DMS53 (cell line): ENCODE data around the gene PSME3IP1.
"Not testable (repeated sequence)": the region's sequence is repeated elsewhere in the genome, so short reads cannot be mapped to it uniquely, and the experiment has no call there.

Experiments used
- DNase-seq: peaks from one replicate; lab custom pipeline; 2025; lab: John Stamatoyannopoulos, UW

Gene PSME3IP1

DNA sequence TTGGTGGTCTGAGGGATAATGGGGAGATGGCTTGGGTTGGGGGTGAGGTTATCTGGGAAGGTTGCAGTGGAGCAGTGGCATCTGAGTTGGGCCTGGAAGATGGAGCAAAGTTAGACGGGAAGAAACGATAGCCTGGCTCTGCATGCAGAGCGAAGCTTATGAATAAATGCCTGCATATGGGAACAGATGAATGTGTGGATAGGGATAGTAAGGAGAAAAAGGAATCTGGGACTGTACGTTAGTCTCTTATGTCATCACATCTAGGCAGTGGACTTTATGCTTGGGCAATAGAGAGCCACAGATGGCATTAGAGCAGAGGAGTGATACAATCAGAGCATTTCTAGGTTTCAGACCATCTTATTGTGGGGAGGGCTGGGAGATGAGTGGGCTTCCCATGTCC is 60.5 kb downstream of the PSME3IP1 start:
- no peak for DNase-seq

- DNase-seq: no peak
These were observed 61.7 kb downstream of the PSME3IP1 start for GRCh38 chr16:57123974-57124674.

- DNase-seq: no peak
These were observed 62.4 kb downstream of the PSME3IP1 start for GRCh38 chr16:57123216-57123973.

DNA sequence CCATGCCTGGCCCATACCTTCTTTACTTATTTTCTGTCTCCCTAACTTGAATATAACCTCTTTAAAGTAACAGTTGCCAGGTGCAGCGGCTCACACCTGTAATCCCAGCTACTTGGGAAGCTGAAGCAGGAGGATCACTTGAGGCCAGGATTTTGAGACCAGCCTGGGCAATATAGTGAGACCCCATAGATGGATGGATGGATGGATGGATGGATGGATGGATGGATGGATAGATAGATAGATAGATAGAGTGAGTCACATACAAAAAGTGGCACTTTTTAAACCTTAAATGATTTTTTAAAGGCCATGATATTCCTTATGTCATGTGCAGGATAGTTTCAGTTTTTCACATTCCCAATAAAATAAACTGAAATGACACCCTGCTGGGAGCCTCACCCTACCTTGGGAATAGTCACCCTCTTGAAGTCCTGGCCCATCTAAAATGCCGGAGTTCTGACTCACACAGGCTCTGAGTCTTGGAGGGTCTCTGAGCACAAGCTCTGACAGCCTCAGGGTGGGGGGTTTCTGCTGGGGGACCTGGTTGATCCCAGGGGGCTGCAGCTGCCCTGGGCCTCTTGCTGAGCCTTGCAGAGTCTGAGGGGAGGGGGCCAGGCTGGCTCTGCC is 67.3 kb downstream of the PSME3IP1 start:
- DNase-seq: no peak

- DNase-seq: no peak
These were observed 70.2 kb downstream of the PSME3IP1 start for GRCh38 chr16:57115514-57116182.

DNA sequence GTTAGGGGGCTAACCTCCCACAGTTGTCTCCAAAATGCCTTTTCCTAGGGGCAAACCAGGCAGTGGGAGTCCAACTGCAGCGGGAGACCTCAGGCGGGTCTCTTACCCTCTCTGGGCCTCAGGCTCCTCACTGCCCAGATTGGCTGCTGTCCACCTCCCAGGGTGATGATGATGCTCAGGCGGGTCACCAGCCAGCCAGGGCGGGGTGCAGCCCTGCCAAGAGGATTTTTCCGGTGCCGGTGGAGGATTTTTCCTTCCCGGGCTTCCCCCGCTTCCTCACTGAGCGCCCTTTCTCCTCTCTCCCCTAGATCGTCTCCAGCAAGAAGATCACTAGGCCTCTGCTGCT is 70.7 kb downstream of the PSME3IP1 start:
- DNase-seq: no peak

DNA sequence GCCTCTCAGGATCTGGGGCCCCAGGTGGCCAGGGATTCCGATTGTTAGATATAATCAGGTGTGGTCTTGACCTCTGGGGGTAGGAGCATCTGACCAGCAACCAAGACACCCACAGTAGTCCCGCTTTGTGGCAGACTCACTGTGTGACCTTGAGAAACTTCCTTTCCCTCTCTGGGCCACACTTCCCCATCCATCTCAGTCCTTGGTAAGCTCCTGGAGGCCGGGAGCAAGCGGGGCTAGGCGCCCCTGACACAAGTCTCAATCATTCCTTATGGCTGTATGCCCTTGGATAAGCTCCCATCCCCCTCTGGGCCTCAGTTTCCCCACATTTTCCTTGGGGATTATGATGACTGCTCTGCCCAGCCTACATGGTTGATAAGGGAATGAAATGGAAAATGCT is 72.2 kb downstream of the PSME3IP1 start:
- DNase-seq: no peak

DNA sequence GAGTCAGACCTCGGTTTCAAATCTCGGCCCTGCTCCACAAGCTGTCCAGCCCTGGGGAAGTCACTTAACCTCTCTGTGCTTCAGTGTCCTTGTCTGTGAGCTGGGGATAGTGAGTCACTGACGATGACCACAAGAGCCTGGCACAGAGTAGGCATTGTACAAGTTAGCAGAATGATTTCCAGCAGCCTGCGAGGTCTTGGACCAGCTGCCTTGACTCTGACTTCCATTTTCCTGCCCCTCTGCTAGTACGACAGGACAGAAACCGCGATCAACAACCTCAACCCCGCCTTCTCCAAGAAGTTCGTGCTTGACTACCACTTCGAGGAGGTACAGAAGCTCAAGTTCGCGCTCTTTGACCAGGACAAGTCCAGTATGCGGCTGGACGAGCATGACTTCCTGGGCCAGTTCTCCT is 72.8 kb downstream of the PSME3IP1 start:
- peak; percentile 31 for DNase-seq

DNA sequence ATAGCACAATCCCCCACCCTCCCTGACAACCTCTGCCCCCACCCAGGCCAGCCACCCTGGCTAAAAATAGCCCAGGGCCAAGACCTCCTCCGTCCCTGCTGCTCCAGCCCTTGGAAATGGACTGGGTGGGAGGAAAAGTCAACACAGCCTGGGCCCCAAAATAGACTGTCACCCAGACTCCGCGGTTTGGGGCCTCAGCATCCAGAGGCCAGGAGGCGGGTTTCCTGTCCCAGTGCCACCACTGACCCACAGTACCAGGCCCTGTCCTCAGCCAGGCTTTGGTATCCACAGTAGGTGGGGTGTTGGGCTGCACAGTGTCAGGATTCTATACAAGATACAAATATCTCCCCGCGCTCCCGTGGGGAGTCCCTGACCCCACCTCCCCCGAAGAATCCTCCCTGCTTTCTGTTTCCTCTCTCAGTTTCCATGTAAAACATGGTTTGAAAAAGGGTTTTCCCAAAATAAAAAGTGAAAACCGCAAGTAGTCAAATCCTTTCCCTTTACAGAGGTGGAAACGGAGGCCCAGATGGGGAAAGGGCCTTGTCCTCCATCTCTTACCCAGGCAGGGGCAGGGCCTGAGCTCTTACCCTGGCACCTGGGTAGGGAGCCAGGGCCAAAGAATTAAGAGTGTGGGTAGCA is 73.3 kb downstream of the PSME3IP1 start:
- no peak for DNase-seq

DNA sequence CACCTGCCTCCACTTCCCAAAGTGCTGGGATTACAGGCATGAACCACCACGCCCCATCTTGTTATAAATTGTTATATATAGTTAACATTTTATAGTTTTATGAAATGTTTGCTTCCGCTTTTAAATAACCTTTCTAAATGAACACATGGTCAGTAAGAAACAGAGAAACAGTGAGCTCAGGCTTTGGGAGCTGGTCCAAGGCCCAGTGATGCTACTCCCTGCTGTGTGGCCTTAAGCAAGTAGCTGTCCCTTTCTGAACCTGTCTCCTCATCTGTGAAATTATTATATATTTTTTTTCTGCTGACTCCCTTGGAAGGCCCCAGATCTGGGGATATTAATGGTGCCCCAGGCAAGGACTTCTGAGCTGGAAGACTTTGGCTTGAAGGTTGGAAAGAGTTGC is 74.4 kb downstream of the PSME3IP1 start:
- no peak for DNase-seq

GRCh38 chr16:57110937-57111336 is 74.9 kb downstream of the PSME3IP1 start:
- DNase-seq: no peak

DNA sequence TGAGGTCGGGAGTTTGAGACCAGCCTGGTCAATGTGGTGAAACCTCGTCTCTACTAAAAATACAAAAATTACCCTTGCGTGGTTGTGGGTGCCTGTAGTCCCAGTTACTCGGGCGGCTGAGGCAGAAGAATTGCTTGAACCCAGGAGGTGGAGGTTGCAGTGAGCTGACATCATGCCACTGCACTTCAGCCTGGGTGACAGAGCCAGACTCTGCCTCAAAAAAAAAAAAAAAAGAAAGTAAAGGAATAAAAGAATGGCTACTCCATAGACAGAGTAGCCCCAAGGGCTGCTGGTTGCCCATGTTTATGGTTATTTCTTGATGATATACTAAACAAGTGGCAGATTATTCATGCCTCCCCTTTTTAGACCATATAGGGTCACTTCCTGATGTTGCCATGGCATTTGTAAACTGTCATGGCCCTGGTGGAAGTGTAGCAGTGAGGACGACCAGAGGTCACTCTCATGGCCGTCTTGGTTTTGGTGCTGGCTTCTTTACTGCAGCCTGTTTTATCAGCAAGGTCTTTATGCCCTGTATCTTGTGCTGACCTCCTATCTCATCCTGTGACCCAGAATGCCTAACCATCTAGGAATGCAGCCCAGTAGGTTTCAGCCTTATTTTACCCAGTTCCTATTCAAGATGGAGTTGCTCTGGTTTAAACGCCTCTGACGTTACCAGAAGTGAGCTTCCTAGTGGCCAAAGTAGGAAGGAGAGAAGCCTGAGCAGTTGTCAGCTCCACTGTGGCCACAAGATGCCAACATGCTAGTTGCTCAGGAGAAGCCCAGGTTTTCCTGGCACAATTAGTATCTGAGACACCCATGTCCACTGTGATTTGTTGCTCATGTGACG is 76.4 kb downstream of the PSME3IP1 start:
- DNase-seq: not testable (repeated sequence)

DNA sequence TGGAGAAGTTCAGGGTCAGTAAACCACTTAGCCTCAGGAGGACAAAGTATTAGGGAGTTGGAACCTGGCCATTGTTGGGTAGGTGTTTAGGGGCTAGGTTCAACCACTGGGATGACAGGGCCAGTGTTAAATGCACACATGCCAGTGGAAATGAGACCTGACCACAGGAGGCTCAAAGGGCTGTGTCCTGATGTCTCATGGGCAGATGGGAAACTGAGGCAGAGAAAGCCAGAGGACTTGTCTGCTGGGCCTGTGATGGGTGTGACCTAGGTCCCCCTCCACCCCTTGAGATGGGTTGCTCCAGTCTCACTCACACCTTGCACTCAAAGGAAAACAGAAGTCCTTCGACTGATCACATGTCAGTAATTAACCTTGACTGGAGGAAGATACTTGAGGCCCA is 77.4 kb downstream of the PSME3IP1 start:
- DNase-seq: no peak

DNA sequence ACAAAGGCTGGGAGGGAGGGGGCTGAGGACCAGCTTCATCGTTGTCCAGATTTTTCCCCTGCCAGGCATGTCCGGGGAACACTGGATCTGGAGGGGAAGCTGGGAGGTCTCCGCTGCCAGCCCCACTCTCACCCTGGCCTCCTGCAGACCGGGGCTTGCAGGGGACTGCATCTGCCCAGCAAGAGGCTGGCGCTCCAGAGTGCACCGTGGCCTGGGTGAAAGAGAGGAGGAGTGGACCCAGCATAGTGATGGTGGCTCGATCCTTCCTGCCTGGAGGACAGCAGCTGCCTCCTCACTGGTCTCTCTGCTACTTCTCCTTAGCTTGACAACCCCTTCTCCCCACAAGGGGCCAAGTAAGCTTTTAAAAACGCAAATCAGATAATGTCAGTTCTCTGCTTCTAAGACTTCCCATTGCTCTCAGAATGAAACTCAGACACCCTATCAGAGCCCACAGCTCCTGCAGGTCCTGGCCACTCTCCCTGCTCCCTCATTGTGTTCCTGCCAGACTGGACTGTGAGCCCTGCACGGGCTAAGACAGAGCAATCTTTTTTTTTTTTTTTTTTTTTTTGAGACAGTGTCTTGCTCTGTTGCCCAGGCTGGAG is 78.4 kb downstream of the PSME3IP1 start:
- DNase-seq: no peak

GRCh38 chr16:57106767-57107166 is 79.1 kb downstream of the PSME3IP1 start:
- no peak for DNase-seq

DNA sequence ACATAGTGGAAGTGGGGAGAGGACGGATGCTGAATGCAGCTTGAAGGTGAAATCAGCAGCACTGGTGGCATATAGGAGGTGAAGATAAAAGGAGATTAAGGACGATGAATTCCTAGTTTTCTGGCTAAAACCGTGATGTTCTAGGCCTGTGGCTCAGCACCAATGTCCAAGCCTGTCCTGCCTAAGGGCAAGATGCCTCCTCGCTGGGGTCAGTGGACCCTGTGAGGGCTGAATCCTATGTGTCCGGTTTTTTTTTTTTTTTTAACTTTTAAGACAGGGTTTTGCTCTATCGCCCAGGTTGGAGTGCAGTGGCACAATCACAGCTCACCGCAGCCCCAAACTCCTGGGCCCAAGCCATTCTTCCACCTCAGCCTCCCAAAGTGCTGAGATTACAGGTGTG is 80.7 kb downstream of the PSME3IP1 start:
- DNase-seq: no peak

- DNase-seq: no peak
These were observed 81.1 kb downstream of the PSME3IP1 start for GRCh38 chr16:57104706-57105105.

- no peak for DNase-seq
These were observed 82.7 kb downstream of the PSME3IP1 start for GRCh38 chr16:57102888-57103851.
